ENCODE measurements around the gene KDM4B.

KDM4B gene

GRCh38 chr19:5035105-5035761 lies 66.3 kb downstream of the KDM4B start:
- no peak for DNase-seq (ENCODE audit: low spot score)

- no peak for DNase-seq (ENCODE audit: low spot score)
Measured at GRCh38 chr19:5035793-5036697, 67.1 kb downstream of the KDM4B start.

- DNase-seq (ENCODE audit: low spot score) = no peak
Measured at GRCh38 chr19:5036698-5037563, 68.0 kb downstream of the KDM4B start.

GRCh38 chr19:5037936-5038335 lies 69.0 kb downstream of the KDM4B start:
- no peak for DNase-seq (ENCODE audit: low spot score)

GRCh38 chr19:5038631-5039271 lies 69.8 kb downstream of the KDM4B start:
- peak; percentile 70 for DNase-seq (ENCODE audit: low spot score)

- DNase-seq (ENCODE audit: low spot score) = no peak
Measured at GRCh38 chr19:5039642-5040543, 71.0 kb downstream of the KDM4B start.

- DNase-seq (ENCODE audit: low spot score) = no peak
Measured at GRCh38 chr19:5040544-5041167, 71.7 kb downstream of the KDM4B start.

GRCh38 chr19:5041168-5041912 lies 72.4 kb downstream of the KDM4B start:
- DNase-seq (ENCODE audit: low spot score) = no peak

- DNase-seq (ENCODE audit: low spot score) = no peak
Measured at GRCh38 chr19:5041913-5042187, 72.9 kb downstream of the KDM4B start.

- DNase-seq (ENCODE audit: low spot score) = no peak
Measured at GRCh38 chr19:5042556-5042955, 73.6 kb downstream of the KDM4B start.

- no peak for DNase-seq (ENCODE audit: low spot score)
Measured at GRCh38 chr19:5045029-5045428, 76.1 kb downstream of the KDM4B start.

- DNase-seq (ENCODE audit: low spot score) = no peak
Measured at GRCh38 chr19:5045956-5046338, 77.0 kb downstream of the KDM4B start.

- peak; percentile 95 for DNase-seq (ENCODE audit: low spot score)
Measured at GRCh38 chr19:5046339-5047039, 77.6 kb downstream of the KDM4B start.

- no peak for DNase-seq (ENCODE audit: low spot score)
Measured at GRCh38 chr19:5047251-5047935, 78.5 kb downstream of the KDM4B start.

GRCh38 chr19:5048091-5048726 lies 79.3 kb downstream of the KDM4B start:
- peak; percentile 94 for DNase-seq (ENCODE audit: low spot score)

- DNase-seq (ENCODE audit: low spot score) = no peak
Measured at GRCh38 chr19:5048727-5049553, 80.0 kb downstream of the KDM4B start.

GRCh38 chr19:5049561-5049960 lies 80.6 kb downstream of the KDM4B start:
- DNase-seq (ENCODE audit: low spot score) = no peak

All from HuH-7.5 (cell line).